ENCODE measurements around the gene HAGHL. TPM values are rescaled to one million over a fixed set of nuclear protein-coding genes. Genes with fewer than 3 reads are reported as not detected.

HAGHL gene
- total and polyA plus RNA-seq, 3 donors from 2014 or later = 7.2 to 13.7 (median 9.9) TPM

GRCh38 chr16:694863-695354 lies 32.0 kb upstream of the HAGHL start:
- TF ChIP-seq POLR2A (IDR thresholded peaks at IDR 0.05) = no peak
- TF ChIP-seq, protein P1, sequence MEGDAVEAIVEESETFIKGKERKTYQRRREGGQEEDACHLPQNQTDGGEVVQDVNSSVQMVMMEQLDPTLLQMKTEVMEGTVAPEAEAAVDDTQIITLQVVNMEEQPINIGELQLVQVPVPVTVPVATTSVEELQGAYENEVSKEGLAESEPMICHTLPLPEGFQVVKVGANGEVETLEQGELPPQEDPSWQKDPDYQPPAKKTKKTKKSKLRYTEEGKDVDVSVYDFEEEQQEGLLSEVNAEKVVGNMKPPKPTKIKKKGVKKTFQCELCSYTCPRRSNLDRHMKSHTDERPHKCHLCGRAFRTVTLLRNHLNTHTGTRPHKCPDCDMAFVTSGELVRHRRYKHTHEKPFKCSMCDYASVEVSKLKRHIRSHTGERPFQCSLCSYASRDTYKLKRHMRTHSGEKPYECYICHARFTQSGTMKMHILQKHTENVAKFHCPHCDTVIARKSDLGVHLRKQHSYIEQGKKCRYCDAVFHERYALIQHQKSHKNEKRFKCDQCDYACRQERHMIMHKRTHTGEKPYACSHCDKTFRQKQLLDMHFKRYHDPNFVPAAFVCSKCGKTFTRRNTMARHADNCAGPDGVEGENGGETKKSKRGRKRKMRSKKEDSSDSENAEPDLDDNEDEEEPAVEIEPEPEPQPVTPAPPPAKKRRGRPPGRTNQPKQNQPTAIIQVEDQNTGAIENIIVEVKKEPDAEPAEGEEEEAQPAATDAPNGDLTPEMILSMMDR (IDR thresholded peaks at IDR 0.05) = no peak
- Histone ChIP-seq H3K27me3 (no peaks in the 10 kb centered on the region), H3K4me3 (peak overlapping the region in 1 of 2 donors; percentile 49), H3K27ac (no peak overlapping the region), H3K4me1 (peaks cover 9% of the 10 kb centered on the region), H3K9me3 (no peaks in the 10 kb centered on the region), H3K36me3 (ENCODE audit: low read depth, missing control alignments) (no peaks in the 10 kb centered on the region)
- no peak for DNase-seq
- WGBS, 2 donors = 2% methylated on average over 37 of the region's 37 CpGs; no CpG with 5 or more reads in 1 of the 2 donors
- intact Hi-C loops (cut with DNase I; ENCODE audit: low total_unique reads) = no loop called here

- Histone ChIP-seq H3K4me1 (peaks cover 7% of the 10 kb centered on the region), H3K27ac (no peak overlapping the region), H3K27me3 (no peaks in the 10 kb centered on the region), H3K4me3 (peak overlapping the region in 1 of 2 donors; percentile 31), H3K9me3 (no peaks in the 10 kb centered on the region), H3K36me3 (ENCODE audit: low read depth, missing control alignments) (no peaks in the 10 kb centered on the region)
- TF ChIP-seq POLR2A (IDR thresholded peaks at IDR 0.05) = no peak
- TF ChIP-seq, protein P1 (IDR thresholded peaks at IDR 0.05) = no peak
- 4 to 6% methylated on average over 15 to 69 of the region's 71 CpGs for WGBS, 2 donors
- intact Hi-C loops (cut with DNase I; ENCODE audit: low total_unique reads) = no loop called here
- no peak for DNase-seq
Observed at GRCh38 chr16:695355-696089, 31.4 kb upstream of the HAGHL start.

GRCh38 chr16:698911-699671 lies 27.8 kb upstream of the HAGHL start:
- no peak overlapping the region for H3K27ac ChIP-seq
- no peak for TF ChIP-seq POLR2A (IDR thresholded peaks at IDR 0.05)
- TF ChIP-seq, protein P1 (IDR thresholded peaks at IDR 0.05) = no peak
- H3K4me1 ChIP-seq = peaks cover 4% of the 10 kb centered on the region
- WGBS, 2 donors = 79 to 82% methylated on average over 7 to 19 of the region's 19 CpGs
- no peaks in the 10 kb centered on the region for H3K36me3 ChIP-seq (ENCODE audit: low read depth, missing control alignments)
- intact Hi-C loops (cut with DNase I; ENCODE audit: low total_unique reads) = no loop called here
- H3K9me3 ChIP-seq = no peaks in the 10 kb centered on the region
- DNase-seq = no peak
- no peak overlapping the region for H3K4me3 ChIP-seq
- no peaks in the 10 kb centered on the region for H3K27me3 ChIP-seq

DNA sequence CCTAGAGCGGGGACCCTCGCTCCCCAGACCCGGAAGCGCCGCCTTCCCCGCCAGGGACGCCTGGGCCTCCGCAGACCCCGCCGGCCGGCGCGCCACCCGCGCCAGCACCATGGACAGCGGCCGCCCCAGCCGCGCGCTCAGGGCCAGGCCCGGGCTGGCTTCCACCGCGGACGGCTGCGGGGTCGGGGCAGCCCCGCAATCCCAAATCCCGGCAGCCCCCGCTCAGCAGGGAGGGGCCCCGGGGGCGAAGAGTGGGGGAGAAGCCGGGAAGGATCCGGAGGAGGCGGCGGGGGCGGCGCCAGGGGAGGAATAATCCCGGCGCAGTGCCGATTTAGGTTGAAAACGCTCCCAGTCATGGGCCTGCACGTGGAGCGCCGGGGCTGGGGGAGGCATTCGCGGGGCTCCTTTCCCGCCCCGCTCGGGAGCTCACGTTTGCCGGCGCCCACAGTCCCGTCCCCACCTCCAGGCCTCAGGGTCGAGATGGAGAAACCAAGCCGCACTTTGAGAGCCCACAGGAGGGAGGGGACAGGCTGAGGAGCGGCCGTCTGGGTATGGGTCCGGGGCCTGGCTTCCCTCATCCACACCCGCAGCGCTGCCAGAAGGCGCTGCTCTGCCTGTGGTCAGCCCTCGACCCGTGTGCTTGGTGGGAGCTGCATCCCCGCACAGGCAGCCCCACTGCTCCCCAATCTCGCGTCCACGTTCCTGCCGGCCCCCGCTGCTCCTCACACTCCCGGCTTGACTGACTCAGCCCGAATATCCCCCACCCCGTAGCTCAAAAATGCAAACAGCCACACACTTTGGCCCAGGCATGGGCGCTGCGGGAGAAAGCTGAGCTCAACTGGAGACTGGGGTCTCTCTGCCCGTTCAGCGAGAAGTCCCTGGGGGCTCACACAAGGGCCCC lies 26.0 kb upstream of the HAGHL start:
- intact Hi-C loops (cut with DNase I; ENCODE audit: low total_unique reads) = no loop called here
- no peak for DNase-seq
- Histone ChIP-seq H3K9me3 (no peaks in the 10 kb centered on the region), H3K27ac (no peak overlapping the region), H3K36me3 (ENCODE audit: low read depth, missing control alignments) (no peaks in the 10 kb centered on the region), H3K4me1 (no peaks in the 10 kb centered on the region), H3K27me3 (no peaks in the 10 kb centered on the region), H3K4me3 (no peak overlapping the region)
- TF ChIP-seq, protein P1 (IDR thresholded peaks at IDR 0.05) = no peak
- no peak for TF ChIP-seq POLR2A (IDR thresholded peaks at IDR 0.05)
- WGBS, 2 donors = 3 to 5% methylated on average over 38 to 52 of the region's 76 CpGs
